ENCODE data around the gene EXD2. TPM values are rescaled to one million over a fixed set of nuclear protein-coding genes. Genes with fewer than 3 reads are reported as not detected.

Gene EXD2
- total and polyA plus RNA-seq, 2 of the 13 experiments (the other 11 are each of a cell fraction or from before 2014, with no cell fraction given) = 9.5 to 15.1 TPM

DNA sequence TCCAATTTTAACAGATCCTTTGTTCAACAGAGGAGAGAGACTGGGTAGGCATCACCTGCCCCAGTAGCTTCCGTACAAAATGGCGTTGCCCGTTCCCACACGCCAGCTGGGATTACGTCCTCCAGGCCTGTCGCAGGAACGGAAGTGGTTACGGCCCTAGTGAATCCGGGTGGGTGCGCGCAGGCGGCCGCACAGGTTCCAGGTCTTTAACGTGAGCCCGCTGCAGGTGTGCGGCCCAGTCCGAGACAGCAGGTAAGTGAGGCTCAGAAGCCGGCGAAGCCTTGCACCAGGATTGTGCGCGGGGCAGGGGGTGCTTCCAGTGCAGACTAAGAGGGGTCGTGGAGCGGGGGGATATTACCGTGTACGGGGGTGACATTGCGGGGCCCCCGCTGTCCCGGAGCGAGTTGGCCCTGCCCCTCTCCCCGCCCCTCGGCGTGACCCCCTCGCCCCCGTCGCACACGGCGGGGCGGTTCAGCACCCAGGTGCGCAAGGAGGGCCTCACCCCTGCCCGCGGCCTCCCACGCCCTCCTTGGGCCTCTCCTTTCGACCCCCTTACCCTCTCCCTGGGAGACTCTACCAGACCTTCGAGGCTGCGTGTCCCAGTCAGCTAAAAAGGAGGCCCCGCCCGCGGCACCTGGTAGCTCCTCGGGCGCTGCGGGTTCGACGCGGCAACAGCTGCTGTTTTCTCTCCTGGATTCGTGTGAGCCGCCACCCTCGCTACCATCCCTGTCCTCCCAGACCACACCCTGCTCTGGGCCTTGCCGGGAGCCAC is at the start of gene EXD2 (continued):
- TF ChIP-seq, protein P1, sequence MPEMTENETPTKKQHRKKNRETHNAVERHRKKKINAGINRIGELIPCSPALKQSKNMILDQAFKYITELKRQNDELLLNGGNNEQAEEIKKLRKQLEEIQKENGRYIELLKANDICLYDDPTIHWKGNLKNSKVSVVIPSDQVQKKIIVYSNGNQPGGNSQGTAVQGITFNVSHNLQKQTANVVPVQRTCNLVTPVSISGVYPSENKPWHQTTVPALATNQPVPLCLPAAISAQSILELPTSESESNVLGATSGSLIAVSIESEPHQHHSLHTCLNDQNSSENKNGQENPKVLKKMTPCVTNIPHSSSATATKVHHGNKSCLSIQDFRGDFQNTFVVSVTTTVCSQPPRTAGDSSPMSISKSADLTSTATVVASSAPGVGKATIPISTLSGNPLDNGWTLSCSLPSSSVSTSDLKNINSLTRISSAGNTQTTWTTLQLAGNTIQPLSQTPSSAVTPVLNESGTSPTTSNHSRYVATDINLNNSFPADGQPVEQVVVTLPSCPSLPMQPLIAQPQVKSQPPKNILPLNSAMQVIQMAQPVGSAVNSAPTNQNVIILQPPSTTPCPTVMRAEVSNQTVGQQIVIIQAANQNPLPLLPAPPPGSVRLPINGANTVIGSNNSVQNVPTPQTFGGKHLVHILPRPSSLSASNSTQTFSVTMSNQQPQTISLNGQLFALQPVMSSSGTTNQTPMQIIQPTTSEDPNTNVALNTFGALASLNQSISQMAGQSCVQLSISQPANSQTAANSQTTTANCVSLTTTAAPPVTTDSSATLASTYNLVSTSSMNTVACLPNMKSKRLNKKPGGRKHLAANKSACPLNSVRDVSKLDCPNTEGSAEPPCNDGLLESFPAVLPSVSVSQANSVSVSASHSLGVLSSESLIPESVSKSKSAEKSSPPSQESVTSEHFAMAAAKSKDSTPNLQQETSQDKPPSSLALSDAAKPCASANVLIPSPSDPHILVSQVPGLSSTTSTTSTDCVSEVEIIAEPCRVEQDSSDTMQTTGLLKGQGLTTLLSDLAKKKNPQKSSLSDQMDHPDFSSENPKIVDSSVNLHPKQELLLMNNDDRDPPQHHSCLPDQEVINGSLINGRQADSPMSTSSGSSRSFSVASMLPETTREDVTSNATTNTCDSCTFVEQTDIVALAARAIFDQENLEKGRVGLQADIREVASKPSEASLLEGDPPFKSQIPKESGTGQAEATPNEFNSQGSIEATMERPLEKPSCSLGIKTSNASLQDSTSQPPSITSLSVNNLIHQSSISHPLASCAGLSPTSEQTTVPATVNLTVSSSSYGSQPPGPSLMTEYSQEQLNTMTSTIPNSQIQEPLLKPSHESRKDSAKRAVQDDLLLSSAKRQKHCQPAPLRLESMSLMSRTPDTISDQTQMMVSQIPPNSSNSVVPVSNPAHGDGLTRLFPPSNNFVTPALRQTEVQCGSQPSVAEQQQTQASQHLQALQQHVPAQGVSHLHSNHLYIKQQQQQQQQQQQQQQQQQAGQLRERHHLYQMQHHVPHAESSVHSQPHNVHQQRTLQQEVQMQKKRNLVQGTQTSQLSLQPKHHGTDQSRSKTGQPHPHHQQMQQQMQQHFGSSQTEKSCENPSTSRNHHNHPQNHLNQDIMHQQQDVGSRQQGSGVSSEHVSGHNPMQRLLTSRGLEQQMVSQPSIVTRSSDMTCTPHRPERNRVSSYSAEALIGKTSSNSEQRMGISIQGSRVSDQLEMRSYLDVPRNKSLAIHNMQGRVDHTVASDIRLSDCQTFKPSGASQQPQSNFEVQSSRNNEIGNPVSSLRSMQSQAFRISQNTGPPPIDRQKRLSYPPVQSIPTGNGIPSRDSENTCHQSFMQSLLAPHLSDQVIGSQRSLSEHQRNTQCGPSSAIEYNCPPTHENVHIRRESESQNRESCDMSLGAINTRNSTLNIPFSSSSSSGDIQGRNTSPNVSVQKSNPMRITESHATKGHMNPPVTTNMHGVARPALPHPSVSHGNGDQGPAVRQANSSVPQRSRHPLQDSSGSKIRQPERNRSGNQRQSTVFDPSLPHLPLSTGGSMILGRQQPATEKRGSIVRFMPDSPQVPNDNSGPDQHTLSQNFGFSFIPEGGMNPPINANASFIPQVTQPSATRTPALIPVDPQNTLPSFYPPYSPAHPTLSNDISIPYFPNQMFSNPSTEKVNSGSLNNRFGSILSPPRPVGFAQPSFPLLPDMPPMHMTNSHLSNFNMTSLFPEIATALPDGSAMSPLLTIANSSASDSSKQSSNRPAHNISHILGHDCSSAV (CRISPR knock-in tag; IDR thresholded peaks at IDR 0.05; ENCODE audit: borderline replicate concordance) = no peak
- TF ChIP-seq, protein P2, sequence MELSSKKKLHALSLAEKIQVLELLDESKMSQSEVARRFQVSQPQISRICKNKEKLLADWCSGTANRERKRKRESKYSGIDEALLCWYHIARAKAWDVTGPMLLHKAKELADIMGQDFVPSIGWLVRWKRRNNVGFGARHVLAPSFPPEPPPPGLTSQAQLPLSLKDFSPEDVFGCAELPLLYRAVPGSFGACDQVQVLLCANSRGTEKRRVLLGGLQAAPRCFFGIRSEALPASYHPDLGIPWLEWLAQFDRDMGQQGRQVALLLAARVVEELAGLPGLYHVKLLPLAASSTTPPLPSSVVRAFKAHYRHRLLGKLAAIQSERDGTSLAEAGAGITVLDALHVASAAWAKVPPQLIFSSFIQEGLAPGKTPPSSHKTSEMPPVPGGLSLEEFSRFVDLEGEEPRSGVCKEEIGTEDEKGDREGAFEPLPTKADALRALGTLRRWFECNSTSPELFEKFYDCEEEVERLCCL (CRISPR knock-in tag; IDR thresholded peaks at IDR 0.05; ENCODE audit: borderline replicate concordance) = no peak
- peak; percentile 75 for TF ChIP-seq NFRKB (IDR thresholded peaks at IDR 0.05)
- TF ChIP-seq, protein P3, sequence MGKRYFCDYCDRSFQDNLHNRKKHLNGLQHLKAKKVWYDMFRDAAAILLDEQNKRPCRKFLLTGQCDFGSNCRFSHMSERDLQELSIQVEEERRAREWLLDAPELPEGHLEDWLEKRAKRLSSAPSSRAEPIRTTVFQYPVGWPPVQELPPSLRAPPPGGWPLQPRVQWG (CRISPR knock-in tag; IDR thresholded peaks at IDR 0.05; ENCODE audit: borderline replicate concordance, low read depth) = no peak
- TF ChIP-seq GMEB2 (CRISPR knock-in tag; IDR thresholded peaks at IDR 0.05; ENCODE audit: low read depth) = peak; percentile 70; the same call in 1 of the 2 replicates
- TF ChIP-seq, protein P4, sequence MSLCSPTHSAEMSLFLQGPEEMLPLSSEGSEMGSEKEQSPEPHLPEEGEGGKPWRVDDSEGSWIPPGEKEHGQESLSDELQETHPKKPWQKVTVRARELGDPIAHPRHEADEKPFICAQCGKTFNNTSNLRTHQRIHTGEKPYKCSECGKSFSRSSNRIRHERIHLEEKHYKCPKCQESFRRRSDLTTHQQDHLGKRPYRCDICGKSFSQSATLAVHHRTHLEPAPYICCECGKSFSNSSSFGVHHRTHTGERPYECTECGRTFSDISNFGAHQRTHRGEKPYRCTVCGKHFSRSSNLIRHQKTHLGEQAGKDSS (CRISPR knock-in tag; IDR thresholded peaks at IDR 0.05; ENCODE audit: borderline replicate concordance, low read depth) = peak; percentile 89; the same call in 1 of the 2 replicates
- TF ChIP-seq MXD4 (CRISPR knock-in tag; IDR thresholded peaks at IDR 0.05) = no peak; the same call in 1 of the 2 replicates
- TF ChIP-seq ETV6 (CRISPR knock-in tag; conservative IDR thresholded peaks at IDR 0.05) = no peak; the same call in 1 of the 2 replicates
- TF ChIP-seq THRA (CRISPR knock-in tag; IDR thresholded peaks at IDR 0.05; ENCODE audit: borderline replicate concordance) = peak; percentile 37
- no peak for TF ChIP-seq ZFP41 (CRISPR knock-in tag; IDR thresholded peaks at IDR 0.05; ENCODE audit: borderline replicate concordance)
- TF ChIP-seq, protein P5, sequence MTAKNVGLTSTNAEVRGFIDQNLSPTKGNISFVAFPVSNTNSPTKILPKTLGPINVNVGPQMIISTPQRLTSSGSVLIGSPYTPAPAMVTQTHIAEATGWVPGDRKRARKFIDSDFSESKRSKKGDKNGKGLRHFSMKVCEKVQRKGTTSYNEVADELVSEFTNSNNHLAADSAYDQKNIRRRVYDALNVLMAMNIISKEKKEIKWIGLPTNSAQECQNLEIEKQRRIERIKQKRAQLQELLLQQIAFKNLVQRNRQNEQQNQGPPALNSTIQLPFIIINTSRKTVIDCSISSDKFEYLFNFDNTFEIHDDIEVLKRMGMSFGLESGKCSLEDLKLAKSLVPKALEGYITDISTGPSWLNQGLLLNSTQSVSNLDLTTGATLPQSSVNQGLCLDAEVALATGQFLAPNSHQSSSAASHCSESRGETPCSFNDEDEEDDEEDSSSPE (CRISPR knock-in tag; IDR thresholded peaks at IDR 0.05) = peak; percentile 26; the same call in 1 of the 2 replicates
- TF ChIP-seq ZNF891 (CRISPR knock-in tag; IDR thresholded peaks at IDR 0.05) = peak; percentile 38; the same call in 1 of the 2 replicates

All from HepG2 (cell line).